ENCODE data around the gene KCNK7.

The KCNK7 gene

GRCh38 chr11:65588199-65589054 lies 7.2 kb downstream of the KCNK7 start:
- DNase-seq (ENCODE audit: low read depth): peak; percentile 60

DNA sequence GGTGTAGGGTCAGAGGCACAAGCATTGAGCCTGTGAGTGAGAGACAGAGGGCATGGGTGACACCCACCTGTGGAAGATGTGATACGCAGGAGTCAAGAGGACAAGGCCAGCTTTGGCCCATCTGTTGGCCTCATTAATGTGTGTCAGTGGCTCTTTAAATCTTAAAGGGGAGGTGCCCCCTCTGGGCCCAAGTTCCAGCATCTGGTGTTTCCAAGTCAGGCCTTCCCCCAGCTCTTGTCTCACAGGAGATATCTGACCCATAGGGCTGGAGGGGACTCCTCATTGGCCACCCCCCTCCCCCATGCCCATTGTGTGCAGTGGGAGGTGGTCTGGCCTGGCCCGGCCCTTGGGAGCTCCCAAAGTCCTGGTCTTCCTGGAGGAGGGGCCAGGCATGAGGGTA lies 8.9 kb downstream of the KCNK7 start:
- no peak for DNase-seq (ENCODE audit: low read depth)

DNA sequence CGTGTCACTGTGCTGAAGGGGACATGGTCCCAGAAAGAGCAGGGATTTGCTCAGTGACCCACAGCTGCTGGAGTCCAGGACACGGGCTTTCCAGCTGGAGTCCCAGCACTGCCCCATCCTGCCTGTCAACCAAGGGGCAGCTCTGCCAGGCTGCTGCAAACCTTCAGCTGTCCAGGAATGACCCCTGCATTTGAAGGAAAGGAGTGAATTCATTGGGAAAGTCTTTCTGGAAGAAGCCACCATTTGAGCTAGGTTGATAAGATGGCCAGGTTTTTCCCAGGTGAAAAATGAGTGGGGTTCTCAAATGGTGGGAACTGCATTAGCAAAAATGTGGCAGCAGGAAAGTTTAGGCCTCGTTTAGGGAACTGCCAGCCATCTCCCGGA lies 9.4 kb downstream of the KCNK7 start:
- DNase-seq (ENCODE audit: low read depth): no peak

DNA sequence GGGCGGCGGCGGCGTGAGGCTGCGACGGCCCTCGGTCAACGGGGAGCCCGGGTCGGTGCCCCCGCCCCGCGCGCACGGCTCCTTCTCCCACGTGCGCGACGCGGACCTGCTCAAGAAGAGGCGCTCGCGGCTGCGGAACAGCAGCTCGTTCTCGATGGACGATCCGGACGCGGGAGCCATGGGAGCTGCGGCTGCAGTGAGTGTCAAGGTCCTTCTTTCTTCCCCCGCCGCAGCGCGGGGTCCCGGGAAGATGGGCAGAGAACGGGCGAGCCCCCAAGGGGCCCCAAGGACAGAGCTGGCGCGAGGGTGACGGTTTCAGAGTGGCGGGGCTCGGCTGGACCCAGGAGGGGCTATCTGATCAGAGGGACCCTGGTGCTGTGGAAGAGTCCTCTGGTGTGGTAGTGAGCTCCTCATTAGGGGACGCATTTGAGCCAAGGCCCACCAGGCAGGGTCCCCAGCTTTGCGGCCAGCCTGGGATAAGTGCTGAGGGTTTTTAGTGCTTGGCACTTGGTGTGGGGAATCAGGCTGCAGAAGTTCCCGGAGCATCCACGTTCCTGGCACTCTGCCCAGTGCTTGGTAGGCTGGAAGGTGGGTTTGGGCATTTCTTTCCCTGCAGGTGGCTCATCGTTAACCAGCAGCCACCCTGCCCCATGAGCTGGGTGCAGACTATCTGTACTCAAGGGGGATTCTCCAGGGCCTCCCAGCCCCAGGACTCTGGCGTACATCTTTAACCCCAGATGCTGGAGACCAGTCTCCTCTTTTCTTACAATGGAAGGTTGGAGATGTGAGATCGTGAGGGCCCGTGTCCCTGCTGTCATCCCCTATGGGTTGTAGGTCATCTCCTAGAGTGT lies 10.0 kb downstream of the KCNK7 start:
- DNase-seq (ENCODE audit: low read depth): no peak

DNA sequence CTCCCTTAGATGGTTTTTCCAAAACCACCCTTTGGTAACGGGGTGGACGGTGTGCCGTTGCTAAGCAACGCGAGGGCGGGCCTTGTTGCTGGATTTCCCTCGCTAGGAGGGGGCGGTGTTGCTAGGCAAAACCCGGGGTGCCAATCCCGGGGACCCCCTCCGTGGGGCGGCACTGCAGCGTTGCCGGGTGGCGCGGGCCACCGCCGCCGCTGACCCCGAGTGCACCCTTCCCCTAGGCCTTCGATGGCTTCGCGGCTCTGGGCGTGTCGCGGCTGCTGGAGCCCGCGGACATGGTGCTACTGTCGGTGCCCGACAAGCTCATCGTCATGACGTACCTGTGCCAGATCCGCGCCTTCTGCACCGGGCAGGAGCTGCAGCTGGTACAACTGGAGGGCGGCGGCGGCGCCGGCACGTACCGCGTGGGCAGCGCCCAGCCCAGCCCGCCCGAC lies 10.9 kb downstream of the KCNK7 start:
- no peak for DNase-seq (ENCODE audit: low read depth)

DNA sequence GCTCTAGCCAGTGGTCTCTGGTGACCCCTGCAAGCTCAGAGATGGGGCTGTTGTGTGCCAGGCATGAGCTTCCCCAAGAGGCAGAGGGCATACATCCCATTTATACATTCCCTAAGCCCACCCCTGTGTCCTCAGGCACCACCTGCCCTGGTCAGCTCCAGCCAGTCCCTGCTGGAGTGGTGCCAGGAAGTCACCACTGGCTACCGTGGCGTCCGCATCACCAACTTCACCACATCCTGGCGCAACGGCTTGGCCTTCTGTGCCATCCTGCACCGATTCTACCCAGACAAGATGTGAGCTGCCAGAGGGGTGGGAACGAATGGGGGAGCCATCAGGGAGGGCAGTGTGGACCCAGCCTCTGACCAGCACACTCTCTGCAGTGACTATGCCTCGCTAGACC lies 11.5 kb downstream of the KCNK7 start:
- DNase-seq (ENCODE audit: low read depth): no peak

GRCh38 chr11:65583589-65583988 lies 12.0 kb downstream of the KCNK7 start:
- DNase-seq (ENCODE audit: low read depth): no peak

DNA sequence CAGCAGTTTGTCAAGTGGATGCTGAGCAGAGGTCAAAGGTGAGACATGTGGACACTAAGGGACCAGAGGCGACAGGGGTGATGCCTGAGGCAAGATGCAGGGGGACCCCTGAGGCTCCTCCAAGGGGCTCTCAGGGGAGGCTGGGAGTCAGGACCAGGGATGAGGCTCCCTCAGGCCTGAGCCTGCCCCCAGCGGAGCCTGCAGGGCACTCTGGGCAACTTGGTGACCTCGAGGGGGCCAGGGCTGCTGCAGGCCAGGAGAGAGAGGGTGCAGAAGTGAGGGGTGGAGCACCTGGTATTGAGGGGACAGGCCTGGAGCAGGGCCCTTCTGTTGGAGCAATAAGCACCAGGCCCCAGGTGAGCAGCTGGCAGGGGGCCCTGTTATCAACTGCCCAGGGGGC lies 13.7 kb downstream of the KCNK7 start:
- no peak for DNase-seq (ENCODE audit: low read depth)

DNA sequence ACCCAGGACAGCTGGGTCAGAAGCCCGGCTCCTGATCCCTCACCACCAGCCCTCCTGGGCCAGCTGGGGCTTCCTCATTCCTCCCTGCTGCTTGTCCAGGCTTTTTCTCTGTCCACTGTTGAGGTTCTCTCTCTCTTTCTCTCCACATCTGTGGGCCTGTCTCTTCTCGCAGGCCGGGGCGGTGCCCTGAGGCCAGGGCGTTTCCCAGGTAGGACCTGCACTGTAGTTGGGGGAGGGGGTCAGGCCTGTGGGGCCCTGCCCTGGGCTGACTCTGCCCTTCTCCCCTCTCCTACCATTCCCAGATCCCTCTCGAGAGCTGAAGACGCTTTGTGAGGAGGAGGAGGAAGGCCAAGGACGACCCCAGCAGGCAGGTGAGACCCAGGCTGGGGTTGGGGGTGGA lies 14.8 kb downstream of the KCNK7 start:
- no peak for DNase-seq (ENCODE audit: low read depth)

DNA sequence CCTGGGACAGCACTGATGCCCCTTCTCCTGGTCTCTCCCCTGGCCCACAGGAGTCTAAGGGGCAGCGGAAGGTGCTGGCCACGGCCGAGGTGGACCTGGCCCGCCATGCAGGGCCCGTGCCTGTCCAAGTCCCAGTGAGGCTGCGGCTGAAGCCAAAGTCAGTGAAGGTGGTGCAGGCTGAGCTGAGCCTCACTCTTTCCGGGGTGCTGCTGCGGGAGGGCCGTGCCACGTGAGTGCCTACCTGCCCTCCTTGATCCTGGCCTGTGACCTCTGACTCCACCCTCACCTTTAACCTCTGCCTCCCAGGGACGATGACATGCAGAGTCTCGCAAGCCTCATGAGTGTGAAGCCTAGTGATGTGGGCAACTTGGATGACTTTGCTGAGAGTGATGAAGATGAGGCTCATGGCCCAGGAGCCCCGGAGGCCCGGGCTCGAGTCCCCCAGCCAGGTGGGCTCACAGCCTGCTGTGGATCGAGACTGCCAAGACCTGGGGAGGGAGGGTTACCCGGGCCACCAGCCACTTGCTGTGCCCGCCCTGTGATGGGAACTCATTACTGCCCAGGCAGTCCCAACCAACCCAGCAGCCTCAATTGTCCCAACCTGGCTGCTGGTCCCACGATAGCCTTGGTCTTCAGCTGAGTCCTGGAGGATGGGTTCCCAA lies 15.4 kb downstream of the KCNK7 start:
- DNase-seq (ENCODE audit: low read depth): no peak

- DNase-seq (ENCODE audit: low read depth): no peak
Observed at GRCh38 chr11:65579291-65579690, 16.3 kb downstream of the KCNK7 start.

DNA sequence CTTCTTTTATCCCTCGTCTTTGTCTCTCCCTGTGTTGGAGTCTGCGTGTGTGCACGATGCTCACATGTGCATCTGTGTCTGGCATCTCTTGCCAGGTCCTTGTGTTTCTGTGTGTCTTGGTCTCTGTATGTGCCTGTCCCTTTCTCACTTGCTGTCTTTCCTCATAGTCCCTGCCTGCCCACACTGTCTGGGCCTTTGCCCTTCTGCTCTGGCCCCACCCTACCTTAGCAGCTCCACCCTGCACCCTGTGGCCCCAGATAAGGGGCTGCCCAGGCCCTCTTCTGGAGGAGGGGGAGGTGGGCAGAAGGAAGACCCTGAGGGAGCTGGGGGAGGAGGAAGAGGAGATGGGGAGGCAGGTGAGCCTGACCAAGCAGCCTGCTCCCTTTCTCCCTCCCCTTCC lies 16.9 kb downstream of the KCNK7 start:
- no peak for DNase-seq (ENCODE audit: low read depth)

DNA sequence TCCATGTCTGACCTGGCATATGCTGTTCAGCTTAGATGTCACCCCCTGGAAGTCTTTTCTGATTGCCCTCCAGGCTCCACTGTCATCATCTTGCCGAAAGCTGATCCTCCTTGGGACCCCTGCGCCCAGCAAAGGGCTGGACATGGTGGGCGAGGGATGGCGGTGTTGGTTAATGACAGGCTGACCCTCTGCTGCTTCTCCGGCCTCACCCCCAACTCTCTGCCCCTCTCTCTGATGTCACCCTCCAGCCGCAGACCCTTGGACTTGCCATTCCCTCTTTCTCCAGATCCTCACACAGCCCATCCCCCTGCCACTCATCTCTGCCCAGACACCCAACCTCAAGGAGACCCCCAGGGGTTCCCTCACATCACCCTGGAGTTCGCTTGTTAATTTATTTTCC lies 17.5 kb downstream of the KCNK7 start:
- DNase-seq (ENCODE audit: low read depth): no peak

DNA sequence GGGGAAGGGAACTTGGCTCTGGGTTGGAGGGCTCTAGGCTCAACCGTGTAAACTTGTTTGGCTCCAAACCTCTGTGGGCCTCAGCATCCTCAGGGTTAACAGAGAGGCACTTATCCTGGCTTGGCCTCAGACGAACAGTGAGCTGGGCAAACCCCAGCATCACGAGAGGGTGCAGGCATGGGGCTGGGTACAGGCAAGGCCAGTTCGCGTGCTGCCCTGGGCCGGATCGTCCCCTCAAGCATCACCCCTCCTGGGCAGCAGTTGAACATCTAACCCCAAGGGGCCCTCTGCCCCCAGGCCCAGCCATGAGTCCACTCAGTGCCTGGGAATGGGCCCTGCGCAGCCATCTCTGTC lies 17.9 kb downstream of the KCNK7 start:
- DNase-seq (ENCODE audit: low read depth): no peak

DNA sequence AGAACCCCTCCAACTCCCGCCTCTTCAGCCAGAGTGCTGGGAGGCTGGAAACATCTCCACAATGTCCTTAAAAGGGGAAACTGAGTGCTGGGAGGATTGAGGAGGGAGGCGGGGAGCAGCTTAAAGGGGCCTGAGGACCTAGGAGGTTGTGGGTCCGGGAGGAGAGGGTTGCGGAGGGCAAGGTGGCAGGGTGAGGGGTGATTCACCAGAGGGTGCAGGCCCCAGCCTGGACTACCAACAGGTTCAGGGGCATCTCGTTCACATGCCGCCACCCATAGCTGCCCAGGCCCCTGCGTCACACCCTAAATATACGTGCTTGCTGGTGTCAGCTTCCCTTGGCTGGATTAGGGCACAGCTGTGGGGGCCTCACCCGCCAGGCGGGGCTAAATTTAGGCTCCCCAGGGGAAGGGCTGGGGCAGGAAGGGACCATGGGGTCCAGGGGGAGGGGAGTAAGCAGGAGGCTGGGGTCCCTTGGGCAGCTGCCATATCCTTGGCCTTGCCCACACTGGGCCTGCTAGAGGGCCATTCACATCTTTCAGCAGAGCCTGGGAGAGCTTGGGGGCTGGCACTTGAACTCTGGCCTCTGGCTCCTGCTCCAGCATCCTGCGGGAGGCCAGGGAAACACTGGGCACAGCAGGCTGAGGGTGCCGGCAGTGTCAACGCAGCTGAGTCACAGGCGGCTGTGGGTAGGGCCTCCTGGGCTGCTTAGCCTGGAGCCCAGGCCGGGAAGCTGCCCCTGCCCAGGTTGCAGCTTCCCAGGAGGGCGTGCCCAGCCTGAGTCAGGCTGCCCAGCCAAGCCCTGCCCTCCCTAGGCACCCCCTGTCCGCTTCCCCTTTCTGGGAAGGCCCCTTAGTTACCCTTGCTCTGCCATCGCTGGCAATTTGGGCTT lies 18.5 kb downstream of the KCNK7 start:
- DNase-seq (ENCODE audit: low read depth): peak; percentile 47

- no peak for DNase-seq (ENCODE audit: low read depth)
Observed at GRCh38 chr11:65576232-65576866, 19.3 kb downstream of the KCNK7 start.

DNA sequence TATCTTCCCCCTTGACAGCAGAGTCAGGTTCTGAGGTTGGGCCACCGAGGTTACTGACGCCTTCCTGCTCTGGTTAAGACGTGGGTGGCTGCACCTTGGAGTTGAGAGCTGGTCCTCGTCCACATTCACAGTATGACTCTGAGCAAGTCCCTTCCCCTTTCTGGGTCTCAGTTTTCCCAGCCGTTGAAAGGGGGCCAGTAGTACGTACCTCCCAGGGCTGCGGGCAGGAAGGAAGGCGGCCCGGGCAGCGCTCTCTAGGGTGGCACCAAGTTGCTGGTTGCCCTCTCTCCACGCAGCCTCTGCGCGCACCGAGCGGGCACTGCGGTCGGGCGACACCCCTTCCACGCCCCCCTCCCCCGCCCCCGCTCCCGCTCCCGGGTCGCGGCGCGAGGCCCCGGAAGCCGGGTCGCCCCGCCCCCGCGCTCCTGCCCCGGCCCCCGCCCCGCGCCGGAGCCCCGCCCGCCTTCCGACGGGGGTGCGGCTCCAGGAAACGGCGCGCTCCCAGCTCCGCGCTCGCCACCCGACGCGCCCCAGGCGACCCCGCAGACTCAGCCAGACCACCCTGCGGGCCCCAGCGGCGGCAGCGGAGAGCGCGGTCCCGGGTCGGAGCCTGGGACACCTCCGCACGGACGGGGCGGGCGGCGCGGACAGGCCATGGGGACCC lies 19.9 kb downstream of the KCNK7 start, which contains the start of gene EHBP1L1:
TSS of gene EHBP1L1 (plus strand) at position 486 of the 664 bp plus-strand sequence. CDS start 250 bp downstream, outside the sequence.
- DNase-seq (ENCODE audit: low read depth): peak; percentile 65

DNA sequence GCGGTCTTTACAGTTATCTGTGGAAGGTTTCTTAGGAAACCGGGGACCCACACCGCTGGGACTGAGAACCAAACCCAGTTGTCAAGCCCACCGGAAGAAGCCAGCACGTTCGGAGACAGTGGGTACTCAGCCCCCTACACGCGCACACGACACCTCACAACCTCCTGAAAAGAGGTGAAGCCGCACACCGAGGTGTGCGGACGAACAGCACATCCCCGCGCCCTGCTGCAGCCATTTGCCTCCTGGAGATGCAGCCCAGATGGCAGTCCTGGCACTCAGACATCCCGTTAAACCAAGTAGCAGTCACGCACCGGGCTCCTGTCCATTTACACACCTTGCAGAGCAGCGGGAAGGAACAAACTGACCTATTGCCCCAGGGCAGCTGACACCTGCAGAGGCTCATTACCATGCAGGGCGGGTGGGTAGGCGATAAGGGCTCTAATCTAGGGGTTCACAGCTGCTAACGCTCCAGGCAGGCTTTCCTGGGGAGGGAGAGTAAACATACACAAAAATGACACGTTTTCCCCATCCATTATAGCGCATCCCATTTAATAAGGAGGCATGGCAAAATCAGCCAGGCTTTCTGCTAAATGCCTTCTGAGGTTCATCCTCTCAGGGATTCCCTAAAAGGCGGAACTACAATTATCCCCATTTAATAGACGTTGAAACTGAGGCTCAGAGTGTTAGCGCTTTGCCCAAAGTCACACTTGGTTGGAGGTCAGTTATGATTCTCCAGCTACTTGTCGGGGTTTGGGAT lies 20.6 kb downstream of the KCNK7 start:
- no peak for DNase-seq (ENCODE audit: low read depth)

GRCh38 chr11:65574109-65574810 lies 21.3 kb downstream of the KCNK7 start:
- peak; percentile 94 for DNase-seq (ENCODE audit: low read depth)

Measured in iris pigment epithelial cell (primary cell).